ENCODE measurements around the gene TEAD1. TPM values are rescaled to one million over a fixed set of nuclear protein-coding genes. Genes with fewer than 3 reads are reported as not detected.

TEAD1 gene
- total RNA-seq, 6 experiments from 2014 or later = 218 to 252 (median 227) TPM

- no peak for TF ChIP-seq CTCF (IDR thresholded peaks at IDR 0.05)
- H3K4me1 Mint-ChIP-seq (ENCODE audit: low read depth) = peaks cover 100% of the 10 kb centered on the region
- H3K4me3 Mint-ChIP-seq = peak overlapping the region; percentile 87
Measured at GRCh38 chr11:12693479-12694182, 19.4 kb downstream of the TEAD1 start.

DNA sequence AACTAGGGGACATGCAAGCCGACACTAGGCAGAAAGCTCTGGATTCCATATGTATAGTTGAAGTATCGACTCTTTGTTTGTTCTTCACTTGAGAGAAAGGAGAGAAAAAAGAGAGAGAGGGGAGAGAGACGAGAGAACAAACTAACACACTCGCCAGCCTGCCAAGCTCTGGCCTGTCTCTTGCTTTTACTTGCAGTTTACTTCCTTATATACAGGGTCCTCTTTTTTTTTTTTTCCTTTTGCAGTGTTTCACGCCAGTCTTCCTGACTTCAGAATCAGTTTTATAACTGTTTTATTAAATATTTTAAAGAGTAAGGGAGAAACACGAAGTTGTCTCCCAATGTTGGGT, 19.9 kb downstream of the TEAD1 start:
- Mint-ChIP-seq H3K9me3 (no peaks in the 10 kb centered on the region), H3K4me1 (ENCODE audit: low read depth) (peaks cover 100% of the 10 kb centered on the region), H3K36me3 (ENCODE audit: low read depth) (peaks cover 27% of the 10 kb centered on the region), H3K27me3 (ENCODE audit: insufficient read depth) (peaks cover 3% of the 10 kb centered on the region), H3K4me3 (peak overlapping the region; percentile 87), H3K27ac (peak overlapping the region; percentile 100)
- DNase-seq = no peak
- TF ChIP-seq CTCF (IDR thresholded peaks at IDR 0.05) = no peak

More at GRCh38 chr11:12693479-12694182, 19.4 kb downstream of the TEAD1 start:
- H3K27me3 Mint-ChIP-seq (ENCODE audit: insufficient read depth) = peaks cover 3% of the 10 kb centered on the region
- H3K36me3 Mint-ChIP-seq (ENCODE audit: low read depth) = peaks cover 31% of the 10 kb centered on the region
- H3K9me3 Mint-ChIP-seq = no peaks in the 10 kb centered on the region
- peak overlapping the region; percentile 100 for H3K27ac Mint-ChIP-seq
- peak; percentile 97 for DNase-seq

DNA sequence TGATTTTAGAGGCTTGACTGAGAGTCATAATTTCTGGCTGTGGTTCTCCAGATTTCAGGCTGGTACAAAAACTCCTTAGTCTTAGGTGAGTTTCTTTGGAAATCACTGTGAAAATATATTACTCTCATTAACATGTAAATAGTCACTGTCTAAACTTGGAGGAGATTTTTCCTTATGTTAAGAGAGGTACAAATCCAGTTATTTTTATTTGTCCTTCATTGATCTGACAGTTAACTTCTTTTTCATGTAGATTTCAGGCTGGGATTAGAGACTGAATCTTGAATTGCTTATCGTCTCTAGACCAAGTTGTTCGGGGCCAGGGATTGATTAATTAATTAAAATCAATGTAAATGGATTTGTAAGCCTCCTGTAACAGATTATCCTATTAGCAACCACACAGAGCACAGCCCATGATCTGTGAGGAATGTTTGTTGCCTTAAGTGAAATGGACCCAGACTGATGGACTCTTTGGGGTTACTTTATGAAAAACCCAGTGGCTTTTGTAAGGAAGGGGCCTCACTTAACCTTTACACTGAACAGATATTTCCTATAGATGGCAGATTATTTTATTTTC, 21.1 kb downstream of the TEAD1 start:
- Mint-ChIP-seq H3K27ac (peak overlapping the region; percentile 100), H3K9me3 (no peaks in the 10 kb centered on the region), H3K4me3 (peak overlapping the region; percentile 87), H3K36me3 (ENCODE audit: low read depth) (peaks cover 22% of the 10 kb centered on the region), H3K27me3 (ENCODE audit: insufficient read depth) (peaks cover 3% of the 10 kb centered on the region), H3K4me1 (ENCODE audit: low read depth) (peaks cover 100% of the 10 kb centered on the region)
- DNase-seq = no peak
- no peak for TF ChIP-seq CTCF (IDR thresholded peaks at IDR 0.05)

GRCh38 chr11:12695873-12696272, 21.7 kb downstream of the TEAD1 start:
- no peak for DNase-seq

DNA sequence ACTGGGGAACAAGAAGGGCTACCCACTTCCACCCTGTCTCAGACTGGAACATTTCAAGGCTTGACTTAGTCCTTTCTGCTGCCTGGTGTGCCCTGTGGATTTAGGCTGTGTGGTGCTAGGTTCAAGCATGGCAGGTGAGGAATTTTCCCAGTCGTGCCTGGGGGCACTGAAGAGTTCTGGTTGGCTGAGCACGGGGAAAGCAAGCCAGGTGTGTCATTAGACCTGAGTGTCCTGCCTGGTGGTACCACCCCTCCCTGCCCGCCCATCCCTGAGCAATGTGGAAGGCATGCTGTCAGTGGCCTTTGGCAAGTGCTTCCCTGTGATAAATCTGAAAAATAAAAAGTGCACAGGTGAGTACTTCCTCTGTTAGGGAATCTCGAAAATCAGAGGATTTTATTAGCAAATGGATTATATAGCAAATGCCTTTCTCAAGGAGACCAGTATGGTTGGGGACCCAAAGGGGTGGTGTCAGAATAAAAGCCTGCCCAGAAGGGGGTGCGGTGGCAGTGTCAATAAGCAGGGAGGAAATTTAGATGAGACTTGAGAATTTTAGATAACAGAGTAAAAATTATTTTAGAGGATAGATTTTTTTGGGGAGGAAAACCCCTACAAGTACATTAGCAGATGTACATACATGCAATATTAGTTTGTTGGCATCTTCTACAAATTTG, 22.8 kb downstream of the TEAD1 start:
- peak overlapping the region; percentile 100 for H3K27ac Mint-ChIP-seq
- H3K4me1 Mint-ChIP-seq (ENCODE audit: low read depth) = peaks cover 100% of the 10 kb centered on the region
- no peak for DNase-seq
- H3K27me3 Mint-ChIP-seq (ENCODE audit: insufficient read depth) = peaks cover 5% of the 10 kb centered on the region
- no peak for TF ChIP-seq CTCF (IDR thresholded peaks at IDR 0.05)
- no peak overlapping the region for H3K4me3 Mint-ChIP-seq
- H3K9me3 Mint-ChIP-seq = no peaks in the 10 kb centered on the region
- H3K36me3 Mint-ChIP-seq (ENCODE audit: low read depth) = peaks cover 17% of the 10 kb centered on the region

More at GRCh38 chr11:12695873-12696272, 21.7 kb downstream of the TEAD1 start:
- peaks cover 3% of the 10 kb centered on the region for H3K27me3 Mint-ChIP-seq (ENCODE audit: insufficient read depth)
- no peak for TF ChIP-seq CTCF (IDR thresholded peaks at IDR 0.05)
- no peaks in the 10 kb centered on the region for H3K9me3 Mint-ChIP-seq
- peak overlapping the region; percentile 100 for H3K27ac Mint-ChIP-seq
- H3K36me3 Mint-ChIP-seq (ENCODE audit: low read depth) = peaks cover 17% of the 10 kb centered on the region
- H3K4me1 Mint-ChIP-seq (ENCODE audit: low read depth) = peaks cover 100% of the 10 kb centered on the region
- H3K4me3 Mint-ChIP-seq = peak overlapping the region; percentile 87

Data from HFFc6 (cell line).